Kasumi-1 (cell line): ENCODE measurements around the gene OSBPL1A.
A peak's percentile ranks its signal among the peaks of the same experiment; 100 is the strongest.

Source experiments
- DNase-seq, 2 experiments: peaks; one replicate each; lab custom pipeline; 2025; lab: John Stamatoyannopoulos, UW

OSBPL1A gene

DNA sequence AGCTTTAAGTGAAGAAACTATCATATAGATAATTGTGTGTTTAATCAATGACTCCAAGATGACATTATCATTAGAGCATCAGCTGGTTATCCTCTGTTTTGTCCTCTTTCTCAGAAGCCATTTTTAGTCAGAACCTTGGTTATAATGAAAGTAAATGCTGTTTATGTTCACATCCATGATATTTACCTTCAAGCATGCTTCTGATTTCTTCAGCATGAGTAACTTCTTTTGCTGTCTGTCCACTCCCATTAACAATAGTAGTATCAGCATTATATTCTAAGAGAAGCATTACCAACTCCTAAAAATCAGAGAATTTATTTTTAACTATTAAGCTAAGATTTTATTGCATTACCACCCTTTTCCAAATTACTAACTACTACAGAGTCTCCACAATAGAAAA is 56.3 kb downstream of the OSBPL1A start:
- no peak for DNase-seq

GRCh38 chr18:24333084-24333483 is 64.5 kb downstream of the OSBPL1A start:
- no peak for DNase-seq

DNA sequence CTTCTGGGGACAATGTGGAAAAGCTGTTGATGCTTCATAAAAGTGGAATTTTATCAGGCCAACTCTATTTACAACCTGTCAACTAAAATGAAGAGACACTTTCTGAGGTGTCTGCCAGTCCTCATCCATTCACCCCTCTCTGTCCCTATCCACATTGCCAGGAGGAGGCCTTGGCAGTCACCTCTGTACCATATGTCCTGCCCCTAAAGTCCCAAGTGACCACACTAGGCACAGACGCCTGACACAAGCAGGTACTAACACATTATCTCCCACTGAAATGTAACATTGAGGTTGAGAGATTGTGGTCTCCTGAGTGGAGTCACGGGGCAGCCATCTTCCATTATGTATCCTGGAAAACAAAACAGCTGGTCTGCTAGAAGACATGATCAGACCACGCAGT is 71.4 kb downstream of the OSBPL1A start:
- DNase-seq = no peak

- DNase-seq = no peak
These were observed 75.0 kb downstream of the OSBPL1A start for GRCh38 chr18:24322584-24323136.

DNA sequence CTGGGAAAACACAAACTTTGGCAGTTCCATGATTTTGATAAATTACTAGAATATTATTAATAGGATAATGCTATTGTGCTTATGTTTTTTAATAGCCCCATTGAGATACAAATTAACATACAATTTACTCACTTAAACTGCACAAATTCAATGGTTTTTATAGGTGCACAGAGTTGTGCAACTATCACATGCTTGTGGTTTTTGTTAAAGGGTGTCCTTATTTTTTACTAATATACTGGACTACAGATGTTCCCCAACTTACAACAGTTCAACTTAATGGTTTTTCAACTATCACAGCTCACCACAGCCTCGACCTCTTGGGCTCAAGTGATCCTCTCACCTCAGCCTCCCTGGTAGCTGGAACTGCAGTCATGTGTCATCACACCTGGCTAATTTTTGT is 76.6 kb downstream of the OSBPL1A start:
- DNase-seq = no peak

GRCh38 chr18:24319757-24320156 is 77.9 kb downstream of the OSBPL1A start:
- DNase-seq = no peak

GRCh38 chr18:24317370-24317769 is 80.3 kb downstream of the OSBPL1A start:
- no peak for DNase-seq

GRCh38 chr18:24315170-24315569 is 82.5 kb downstream of the OSBPL1A start:
- DNase-seq = no peak

- DNase-seq = no peak
These were observed 91.4 kb downstream of the OSBPL1A start for GRCh38 chr18:24306201-24306600.

- no peak for DNase-seq
These were observed 96.9 kb downstream of the OSBPL1A start for GRCh38 chr18:24300703-24301102.

DNA sequence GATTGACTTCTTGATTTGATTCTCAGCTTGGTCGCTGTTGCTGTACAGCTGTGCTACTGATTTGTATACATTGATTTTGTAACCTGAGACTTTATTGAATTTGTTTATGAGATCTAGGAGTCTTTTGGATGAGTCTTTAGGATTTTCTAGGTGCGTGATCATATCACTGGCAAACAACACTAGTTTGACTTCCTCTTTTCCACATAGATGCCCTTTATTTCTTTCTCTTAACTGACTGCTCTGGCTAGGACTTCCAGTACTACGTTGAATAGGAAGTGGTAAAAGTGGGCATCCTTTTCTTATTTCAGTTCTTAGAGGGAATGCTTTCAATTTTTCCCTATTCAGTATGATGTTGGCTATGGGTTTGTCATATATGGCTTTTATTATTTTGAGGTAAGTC is 101.3 kb downstream of the OSBPL1A start:
- peak; percentile 67 to 69 for DNase-seq

DNA sequence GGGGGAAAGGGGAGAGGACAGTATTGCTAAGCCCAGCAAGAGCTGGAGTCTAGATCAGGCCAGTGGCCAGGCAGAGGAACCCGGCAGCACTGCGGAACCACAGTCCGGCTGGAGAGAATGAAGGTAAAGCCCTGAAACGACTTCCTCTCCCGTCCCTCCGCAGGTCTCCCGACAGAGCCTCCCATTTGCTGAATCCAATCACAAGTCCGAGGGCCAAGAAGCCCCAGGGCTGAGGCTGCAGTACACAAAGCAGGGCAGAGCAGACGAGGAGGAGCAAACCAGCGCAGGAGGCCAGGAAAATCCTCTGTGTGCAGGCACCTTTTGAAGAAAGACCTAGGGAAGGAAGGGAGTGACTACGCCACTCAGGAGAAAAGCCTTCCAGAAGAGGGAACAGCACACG is 104.4 kb downstream of the OSBPL1A start:
- no peak for DNase-seq

DNA sequence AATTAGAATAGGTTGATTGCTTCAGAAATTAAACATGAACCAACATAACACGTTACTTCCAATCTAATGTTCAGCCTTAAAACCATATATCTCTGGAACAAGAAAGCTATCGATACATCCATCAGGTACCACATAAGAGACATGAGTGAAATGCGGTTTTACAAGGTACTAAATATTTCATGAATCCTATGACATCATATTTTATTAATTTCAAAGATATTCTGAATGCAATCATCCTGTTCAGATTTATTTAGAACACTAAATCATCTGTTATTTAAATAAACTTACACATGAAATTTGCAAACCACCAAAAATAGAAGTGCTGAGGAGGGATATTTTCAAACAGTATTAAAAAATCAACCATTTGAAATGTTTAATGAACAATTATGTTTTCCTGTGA is 119.0 kb downstream of the OSBPL1A start:
- no peak for DNase-seq

DNA sequence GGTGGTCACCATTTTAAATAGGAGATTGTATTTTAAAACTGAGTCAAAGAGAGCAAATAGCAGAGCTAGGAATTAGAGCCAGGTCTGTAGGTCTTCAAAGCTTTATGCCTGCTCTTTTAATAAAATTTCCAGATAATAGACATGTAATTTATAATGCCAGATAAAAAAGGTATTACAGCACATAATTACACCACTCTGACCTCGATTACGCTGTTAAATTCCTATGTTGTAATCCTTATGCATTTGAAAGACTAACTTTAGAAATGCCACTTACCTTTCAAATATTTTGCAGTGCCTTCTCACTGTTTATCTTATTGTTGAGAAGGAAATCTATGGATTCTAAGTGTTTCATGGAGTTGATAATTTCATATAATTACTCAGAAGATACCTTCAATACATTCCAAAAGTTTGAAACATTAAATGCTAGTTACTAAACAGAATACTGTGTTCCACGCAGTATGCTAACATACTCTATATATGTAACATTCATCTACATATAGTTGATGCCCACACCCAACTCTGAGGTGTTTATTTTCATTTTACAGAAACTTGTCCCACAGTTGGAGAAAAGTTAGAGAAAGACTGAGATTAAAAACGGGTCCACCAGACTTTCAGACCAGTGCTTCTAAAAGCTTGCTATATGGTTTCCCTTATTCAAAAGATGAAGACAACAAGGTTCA is 120.0 kb downstream of the OSBPL1A start:
- DNase-seq = no peak

DNA sequence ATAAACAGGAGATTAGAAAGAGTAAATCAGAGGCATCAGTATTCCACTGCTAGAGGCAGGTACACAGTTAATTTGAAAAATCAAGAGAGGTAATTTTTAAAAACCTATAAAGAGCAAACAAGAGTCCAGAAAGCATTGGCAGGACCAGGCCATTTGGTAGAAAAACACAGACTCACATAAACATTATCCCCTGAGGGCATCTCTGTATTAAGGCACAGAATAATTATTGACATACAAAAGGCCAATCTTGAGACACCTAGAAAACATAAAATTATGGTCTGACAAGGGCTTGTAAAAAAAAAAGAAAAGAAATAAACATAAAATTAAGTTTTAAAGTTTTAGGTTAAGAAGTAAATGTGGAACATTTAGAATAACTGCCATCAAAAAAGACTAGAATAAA is 120.6 kb downstream of the OSBPL1A start:
- DNase-seq = no peak

DNA sequence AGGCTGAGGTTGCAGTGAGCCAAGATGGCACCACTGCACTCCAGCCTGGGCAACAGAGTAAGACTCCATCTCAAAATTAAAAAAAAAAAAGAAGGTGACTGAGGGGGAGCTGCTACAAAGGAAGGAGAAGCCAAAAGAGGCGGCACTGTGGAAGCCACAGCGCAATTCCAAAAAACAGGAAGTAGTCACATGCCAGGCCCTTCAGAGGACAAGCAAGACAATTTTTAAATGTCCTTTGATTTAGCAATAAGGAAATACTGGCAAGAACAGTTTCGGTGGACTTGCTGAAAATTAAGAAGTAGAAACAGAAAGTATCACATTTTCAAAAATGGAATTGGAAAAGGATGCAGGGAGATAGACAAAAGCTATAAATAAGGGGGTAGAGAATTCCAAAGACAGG is 122.8 kb downstream of the OSBPL1A start:
- DNase-seq = peak; percentile 34 to 49

DNA sequence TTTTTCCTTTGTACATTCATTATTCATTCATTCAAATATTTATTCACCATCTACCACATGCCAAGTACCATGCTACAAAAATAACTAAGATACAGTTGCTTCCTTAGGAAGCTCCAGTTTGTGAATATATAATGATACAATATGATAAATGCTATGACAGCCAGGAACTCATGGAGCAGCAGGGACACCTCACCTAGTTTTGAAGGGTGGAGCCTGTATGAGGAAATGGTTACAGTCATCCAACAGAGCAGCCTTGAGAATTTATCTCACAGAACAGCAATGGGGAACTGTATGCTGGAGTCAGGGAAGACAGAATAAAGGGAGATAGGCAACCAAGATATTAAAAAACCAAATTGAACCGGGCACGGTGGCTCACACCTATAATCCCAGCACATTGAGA is 124.0 kb downstream of the OSBPL1A start:
- DNase-seq = peak in 1 of 2 experiments; percentile 5

- DNase-seq = no peak
These were observed 125.4 kb downstream of the OSBPL1A start for GRCh38 chr18:24272229-24272525.

DNA sequence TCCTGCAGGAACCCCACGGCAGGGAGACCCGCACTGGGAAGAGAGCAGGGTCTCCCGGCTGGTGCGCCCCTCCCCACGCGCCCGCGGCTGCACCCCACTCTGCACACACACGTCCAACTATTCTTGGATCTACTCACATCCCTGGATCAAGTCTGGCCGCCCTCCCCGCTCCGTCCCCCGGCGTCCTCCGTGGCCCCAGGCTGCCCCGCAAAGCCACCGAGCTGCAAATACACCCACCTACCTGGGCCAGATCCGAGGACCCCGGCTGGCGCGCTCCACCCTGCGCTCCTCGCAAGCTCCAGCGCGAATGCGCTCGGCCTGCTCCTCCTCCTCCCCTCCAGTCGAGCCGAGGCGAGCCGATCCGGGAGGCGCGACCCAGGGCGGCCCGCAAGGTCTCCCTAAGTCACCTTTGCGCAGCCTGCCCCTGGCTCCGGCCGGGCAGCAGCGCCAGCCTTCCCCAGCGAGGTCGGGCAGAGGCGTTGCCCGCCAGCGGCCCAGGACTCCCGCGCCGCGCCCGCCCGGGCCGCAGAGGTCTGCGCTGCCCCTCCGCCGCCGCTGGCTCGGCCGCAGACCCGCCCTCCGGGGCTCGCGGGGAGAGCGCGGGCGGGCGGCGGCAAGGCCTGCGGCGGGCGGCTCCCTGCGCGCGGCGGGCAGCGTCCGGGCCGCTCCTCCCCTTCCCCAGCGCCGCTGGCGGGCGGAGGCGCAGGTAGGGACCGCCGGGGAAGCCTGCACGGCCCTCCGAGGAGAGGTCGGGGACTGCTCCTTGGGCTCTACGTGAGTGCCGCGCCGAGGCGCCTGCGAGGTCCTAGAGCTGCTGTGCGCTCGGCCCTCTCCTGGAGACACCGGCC is 126.0 kb downstream of the OSBPL1A start:
- DNase-seq = peak in 1 of 2 experiments; percentile 3

GRCh38 chr18:24270937-24271380 is 126.7 kb downstream of the OSBPL1A start:
- DNase-seq = no peak

DNA sequence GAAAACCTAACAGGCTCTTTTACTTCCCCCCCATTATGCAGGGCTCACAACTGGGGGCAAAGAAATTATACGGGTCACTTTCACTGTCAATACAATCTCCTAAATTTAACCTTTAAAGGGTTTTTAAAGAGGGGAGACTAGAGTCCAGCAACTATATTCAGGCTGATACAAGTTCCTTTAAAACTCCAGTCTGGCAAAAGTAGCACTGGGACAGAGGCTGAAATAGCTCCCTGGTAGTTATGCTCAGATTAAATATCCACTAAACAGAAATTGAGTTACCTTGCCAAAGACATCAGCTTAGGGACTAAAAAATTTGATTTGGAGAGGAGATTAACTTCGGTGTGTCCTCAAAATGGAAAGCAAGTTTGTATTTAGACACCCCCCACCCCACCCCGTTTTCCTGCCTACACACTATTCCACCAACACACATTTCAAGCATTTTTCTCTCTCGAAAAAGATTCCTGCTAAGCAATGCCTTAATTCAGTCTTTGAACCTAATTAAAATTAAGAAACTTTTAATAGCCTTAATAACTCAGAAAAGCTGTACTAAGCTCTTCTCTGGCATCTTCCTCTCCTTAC is 127.2 kb downstream of the OSBPL1A start:
- DNase-seq = no peak

GRCh38 chr18:24268784-24269550 is 128.7 kb downstream of the OSBPL1A start:
- no peak for DNase-seq
